Testis (tissue), 3 donors: ENCODE results near the gene ANKS6. TPM values are rescaled to one million over a fixed set of nuclear protein-coding genes. Genes with fewer than 3 reads are reported as not detected.

Source experiments
- DNase-seq: peaks from one replicate; pipeline ENCODE4 v3.0.0-alpha.2; 2019
- H3K27ac ChIP-seq, 2 donors: fragments of 200-600 bp; sonication (generic); one replicate each; pipeline ENCODE4 v1.5.1; 2019
- H3K27me3 ChIP-seq: fragments of 200-600 bp; sonication (generic); one replicate; pipeline ENCODE4 v1.5.1; 2019
- H3K36me3 ChIP-seq: fragments of 200-600 bp; sonication (generic); one replicate; pipeline ENCODE4 v1.5.1; 2017; ENCODE audit warnings: low read depth; ENCODE audit errors: missing control alignments
- H3K4me1 ChIP-seq: fragments of 200-600 bp; sonication (generic); one replicate; pipeline ENCODE4 v1.5.1; 2019
- H3K4me3 ChIP-seq, 2 donors: fragments of 200-600 bp; sonication (generic); one replicate each; pipeline ENCODE4 v1.5.1; 2017 to 2019
- H3K9me3 ChIP-seq: fragments of 200-600 bp; sonication (generic); one replicate; pipeline ENCODE4 v1.5.1; 2017
- CTCF ChIP-seq, 3 experiments: fragments of 450-650 bp in 2 of 3; fragments of 200-600 bp in 1 of 3; sonication (generic) in 1 of 3; IDR thresholded peaks; one replicate each; pipeline ENCODE4 v1.5.1; 2016 to 2019; ENCODE audit warnings: antibody characterized with exemption in 3 of 3, mild to moderate bottlenecking in 2 of 3, moderate library complexity in 1 of 3
- POLR2A ChIP-seq: fragments of 450-650 bp; IDR thresholded peaks from one replicate; pipeline ENCODE4 v1.6.1; 2017; ENCODE audit warnings: antibody characterized with exemption, mild to moderate bottlenecking, moderate library complexity
- WGBS, 2 donors: methylation state at CpG; one replicate each; pipeline ENCODE4 v1.1.5; 2018; 5-methylcytosine and 5-hydroxymethylcytosine counted together
- intact Hi-C: fragments of 100-400 bp; cut with DNase I; formaldehyde crosslinking; loops from one replicate; pipeline ENCODE4 v1.15.1; 2023; ENCODE audit warnings: low total_unique reads
- polyA plus RNA-seq: library from polyadenylated mRNA; stranded (reverse); fragments of 350-450 nt; fragmentation: Illumina TruSeq; extraction: RNeasy Lipid Tissue Mini Kit (QIAGEN cat#74804); gene quantifications from one replicate; pipeline ENCODE4 v1.2.3, GENCODE V29; 2014; ENCODE audit warnings: low read depth, low replicate concordance; ENCODE audit not compliant: insufficient read depth
- total RNA-seq, 2 donors: library from RNA; depleted of rRNA; stranded (reverse); fragments of >200 nt; gene quantifications; one replicate each; pipeline ENCODE4 v1.2.3, GENCODE V29; 2016

Gene ANKS6
- total and polyA plus RNA-seq, 3 donors from 2014 or later, result 12.8 to 33.6 (median 24.2) TPM

GRCh38 chr9:98810102-98810842 lies 13.9 kb upstream of the ANKS6 start:
- 75 to 81% methylated on average over 3 of the region's 3 CpGs for WGBS, 2 donors
- no peaks in the 10 kb centered on the region for H3K4me1 ChIP-seq
- no peaks in the 10 kb centered on the region for H3K9me3 ChIP-seq
- no peak overlapping the region for H3K4me3 ChIP-seq
- intact Hi-C loops, result no loop called here
- TF ChIP-seq CTCF (IDR thresholded peaks at IDR 0.05) (no peak), POLR2A (no peak)
- no peak for DNase-seq
- no peaks in the 10 kb centered on the region for H3K27me3 ChIP-seq
- H3K27ac ChIP-seq, result no peak overlapping the region
- H3K36me3 ChIP-seq, result no peaks in the 10 kb centered on the region

- no peaks in the 10 kb centered on the region for H3K36me3 ChIP-seq
- no peak overlapping the region for H3K27ac ChIP-seq
- H3K9me3 ChIP-seq, result no peaks in the 10 kb centered on the region
- H3K27me3 ChIP-seq, result no peaks in the 10 kb centered on the region
- intact Hi-C loops, result no loop called here
- WGBS, 2 donors, result 74 to 77% methylated on average over 9 of the region's 9 CpGs
- no peak for DNase-seq
- no peaks in the 10 kb centered on the region for H3K4me1 ChIP-seq
- no peak overlapping the region for H3K4me3 ChIP-seq
- TF ChIP-seq CTCF (IDR thresholded peaks at IDR 0.05) (no peak), POLR2A (no peak)
Observed at GRCh38 chr9:98809311-98810101, 13.2 kb upstream of the ANKS6 start.

GRCh38 chr9:98808875-98809274 lies 12.5 kb upstream of the ANKS6 start:
- Histone ChIP-seq H3K27ac (no peak overlapping the region), H3K9me3 (no peaks in the 10 kb centered on the region), H3K36me3 (no peaks in the 10 kb centered on the region), H3K4me1 (no peaks in the 10 kb centered on the region), H3K4me3 (no peak overlapping the region), H3K27me3 (no peaks in the 10 kb centered on the region)
- WGBS, 2 donors, result 83 to 88% methylated on average over 2 of the region's 2 CpGs
- TF ChIP-seq CTCF (IDR thresholded peaks at IDR 0.05), result no peak
- TF ChIP-seq POLR2A, result no peak
- intact Hi-C loops, result no loop called here
- DNase-seq, result no peak

GRCh38 chr9:98808411-98808815 lies 12.1 kb upstream of the ANKS6 start:
- Histone ChIP-seq H3K27me3 (no peaks in the 10 kb centered on the region), H3K36me3 (no peaks in the 10 kb centered on the region), H3K4me3 (peak overlapping the region; percentile 26 to 47), H3K4me1 (no peaks in the 10 kb centered on the region), H3K9me3 (no peaks in the 10 kb centered on the region), H3K27ac (no peak overlapping the region)
- no peak for TF ChIP-seq POLR2A
- intact Hi-C loops, result no loop called here
- DNase-seq, result no peak
- WGBS, 2 donors, result 16 to 32% methylated on average over 11 to 17 of the region's 17 CpGs

GRCh38 chr9:98807814-98808195 lies 11.4 kb upstream of the ANKS6 start:
- H3K27me3 ChIP-seq, result no peaks in the 10 kb centered on the region
- H3K27ac ChIP-seq, result no peak overlapping the region
- WGBS, 2 donors, result 0 to 1% methylated on average over 9 to 39 of the region's 46 CpGs
- H3K4me1 ChIP-seq, result no peaks in the 10 kb centered on the region
- no peak for TF ChIP-seq POLR2A
- TF ChIP-seq CTCF (IDR thresholded peaks at IDR 0.05), result no peak
- no peaks in the 10 kb centered on the region for H3K9me3 ChIP-seq
- intact Hi-C loops, result no loop called here
- DNase-seq, result no peak
- H3K4me3 ChIP-seq, result peak overlapping the region; percentile 26 to 47
- H3K36me3 ChIP-seq, result no peaks in the 10 kb centered on the region
